CD4-positive, alpha-beta T cell (primary cell): ENCODE data around the gene ULK2. TPM values are rescaled to one million over a fixed set of nuclear protein-coding genes. Genes with fewer than 3 reads are reported as not detected.

Experiments used
- ATAC-seq: fragments of 200-7000 bp; cut with Tn5 transposase; one replicate; pipeline ENCODE4 v1.10.0; 2022; ENCODE audit warnings: mild to moderate bottlenecking; ENCODE audit not compliant: poor library complexity
- CTCF ChIA-PET: fragments of 350-600 bp; sonication (Branson Sonifier 250); formaldehyde crosslinking; loops from one replicate; lab custom pipeline; 2021; ENCODE audit warnings: antibody characterized with exemption, inconsistent platforms; lab: Charles Lee
- POLR2A ChIA-PET: fragments of 350-600 bp; sonication (Branson Sonifier 250); formaldehyde crosslinking; loops from one replicate; lab custom pipeline; 2021; ENCODE audit warnings: antibody characterized with exemption, inconsistent platforms; lab: Charles Lee
- DNase-seq, 14 experiments: peaks; one replicate each; pipeline ENCODE4 v3.0.0-alpha.2; 2013 to 2020; ENCODE audit warnings: mixed read lengths in 2 of 14
- H3K27ac ChIP-seq, 2 donors: one replicate each; pipeline versions ENCODE4 v1.5.1 to v1.7.0; 2013; ENCODE audit warnings: low read length in 2 of 2, low read depth in 1 of 2, mild to moderate bottlenecking in 1 of 2
- H3K27me3 ChIP-seq, 2 experiments: 1 replicate in 1 of 2; 2 replicates in 1 of 2; pipeline versions ENCODE4 v1.6.1 to v1.7.0; 2013; ENCODE audit warnings: low read length in 2 of 2, control low read depth in 1 of 2, mild to moderate bottlenecking in 1 of 2, moderate library complexity in 1 of 2; ENCODE audit not compliant: insufficient read depth in 2 of 2, control insufficient read depth in 1 of 2
- H3K36me3 ChIP-seq: one replicate; pipeline ENCODE4 v1.6.1; 2013; ENCODE audit warnings: low read length, control low read depth; ENCODE audit not compliant: insufficient read depth
- H3K4me1 ChIP-seq: one replicate; pipeline ENCODE4 v1.6.1; 2013; ENCODE audit warnings: low read length, control low read depth; ENCODE audit not compliant: insufficient read depth
- H3K4me3 ChIP-seq: one replicate; pipeline ENCODE4 v1.5.1; 2013; ENCODE audit warnings: mild to moderate bottlenecking, low read length, moderate library complexity
- H3K9me3 ChIP-seq, 2 experiments: 1 replicate in 1 of 2; 2 replicates in 1 of 2; pipeline versions ENCODE4 v1.6.1 to v1.7.0; 2013; ENCODE audit warnings: low read length in 2 of 2, mild to moderate bottlenecking in 2 of 2, control low read depth in 1 of 2, moderate library complexity in 1 of 2; ENCODE audit not compliant: control insufficient read depth in 1 of 2, insufficient read depth in 1 of 2
- H3K27ac Mint-ChIP-seq: one replicate; pipeline ENCODE4 v1.8.0; 2020; ENCODE audit warnings: mixed read lengths
- H3K27me3 Mint-ChIP-seq: one replicate; pipeline ENCODE4 v1.8.0; 2021; ENCODE audit warnings: mixed read lengths
- H3K36me3 Mint-ChIP-seq: one replicate; pipeline ENCODE4 v1.8.0; 2021; ENCODE audit warnings: low read depth, mixed read lengths
- H3K4me1 Mint-ChIP-seq: one replicate; pipeline ENCODE4 v1.8.0; 2021; ENCODE audit warnings: low read depth, mixed read lengths
- H3K4me3 Mint-ChIP-seq: one replicate; pipeline ENCODE4 v1.8.0; 2020; ENCODE audit warnings: mild to moderate bottlenecking, mixed read lengths
- H3K9me3 Mint-ChIP-seq: one replicate; pipeline ENCODE4 v1.8.0; 2020; ENCODE audit warnings: mixed read lengths
- intact Hi-C, 2 experiments: fragments of 100-400 bp; cut with DNase I in 1 of 2; cut with micrococcal nuclease in 1 of 2; formaldehyde crosslinking; loops; one replicate each; pipeline versions ENCODE4 v1.15.1 to v1.9.0; 2023 to 2025; cut with DNase I, micrococcal nuclease
- total RNA-seq, 174 experiments: library from RNA in 2 of 174; stranded (reverse) in 2 of 174; gene quantifications; one replicate each; pipeline ENCODE4 v1.2.3 and lab custom pipeline; 2021 to 2026
- TF ChIP-seq, protein P1 (sequence below): fragments of 200-600 bp; IDR thresholded peaks from one replicate; pipeline ENCODE4 v1.8.0; 2022; ENCODE audit warnings: antibody characterized with exemption, mild to moderate bottlenecking

Gene ULK2
- total RNA-seq, 2 experiments from 2014 or later: 17.1 to 18.3 TPM

DNA sequence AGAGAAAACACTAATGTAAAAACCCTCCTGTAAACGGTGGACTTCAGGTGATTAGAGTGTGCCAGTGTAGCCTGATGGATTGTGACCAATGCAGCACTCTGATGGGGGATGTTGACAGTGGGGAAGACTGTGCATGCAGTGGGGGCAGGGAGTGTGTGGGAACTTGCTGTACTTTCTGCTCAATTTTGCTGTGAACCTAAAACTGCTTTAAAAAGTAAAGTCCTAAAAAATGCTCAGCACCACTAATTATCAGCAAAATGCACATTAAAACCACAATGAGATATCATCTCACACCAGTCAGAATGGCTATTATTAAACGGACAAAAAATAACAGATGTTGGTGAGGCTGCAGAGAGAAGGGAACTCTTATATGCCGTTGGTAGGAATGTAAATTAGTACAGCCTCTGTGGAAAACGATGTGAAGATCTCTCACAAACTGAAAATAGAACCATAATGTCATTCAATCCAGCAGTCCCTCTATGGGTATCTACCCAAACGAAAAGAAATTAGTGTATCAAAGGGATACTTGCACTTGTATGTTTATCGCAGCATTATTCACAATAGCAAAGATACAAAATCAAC is 9.7 kb upstream of the ULK2 start:
- H3K4me3 ChIP-seq: no peak overlapping the region
- CTCF ChIA-PET: interaction anchor here (1.4 kb wide), 1 partner anchor 10 kb away, joined by 3 read pairs; the partner anchor contains the start of gene ULK2
- no peaks in the 10 kb centered on the region for H3K9me3 ChIP-seq
- H3K36me3 ChIP-seq: no peaks in the 10 kb centered on the region
- Mint-ChIP-seq H3K27me3 (no peaks in the 10 kb centered on the region), H3K9me3 (no peaks in the 10 kb centered on the region), H3K27ac (peak overlapping the region; percentile 86), H3K4me1 (peaks cover 68% of the 10 kb centered on the region), H3K36me3 (no peaks in the 10 kb centered on the region), H3K4me3 (peak overlapping the region; percentile 76)
- POLR2A ChIA-PET: interaction anchor here (1.5 kb wide), 1 partner anchor 105 kb away, joined by 6 read pairs; no protein-coding TSS in a partner anchor
- no peak for ATAC-seq
- no peak for DNase-seq
- intact Hi-C loops: no loop called here
- H3K27ac ChIP-seq: peak overlapping the region in 1 of 2 donors; percentile 8
- H3K27me3 ChIP-seq: no peaks in the 10 kb centered on the region
- peaks cover 42% of the 10 kb centered on the region for H3K4me1 ChIP-seq
- TF ChIP-seq, protein P1, sequence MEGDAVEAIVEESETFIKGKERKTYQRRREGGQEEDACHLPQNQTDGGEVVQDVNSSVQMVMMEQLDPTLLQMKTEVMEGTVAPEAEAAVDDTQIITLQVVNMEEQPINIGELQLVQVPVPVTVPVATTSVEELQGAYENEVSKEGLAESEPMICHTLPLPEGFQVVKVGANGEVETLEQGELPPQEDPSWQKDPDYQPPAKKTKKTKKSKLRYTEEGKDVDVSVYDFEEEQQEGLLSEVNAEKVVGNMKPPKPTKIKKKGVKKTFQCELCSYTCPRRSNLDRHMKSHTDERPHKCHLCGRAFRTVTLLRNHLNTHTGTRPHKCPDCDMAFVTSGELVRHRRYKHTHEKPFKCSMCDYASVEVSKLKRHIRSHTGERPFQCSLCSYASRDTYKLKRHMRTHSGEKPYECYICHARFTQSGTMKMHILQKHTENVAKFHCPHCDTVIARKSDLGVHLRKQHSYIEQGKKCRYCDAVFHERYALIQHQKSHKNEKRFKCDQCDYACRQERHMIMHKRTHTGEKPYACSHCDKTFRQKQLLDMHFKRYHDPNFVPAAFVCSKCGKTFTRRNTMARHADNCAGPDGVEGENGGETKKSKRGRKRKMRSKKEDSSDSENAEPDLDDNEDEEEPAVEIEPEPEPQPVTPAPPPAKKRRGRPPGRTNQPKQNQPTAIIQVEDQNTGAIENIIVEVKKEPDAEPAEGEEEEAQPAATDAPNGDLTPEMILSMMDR: no peak

DNA sequence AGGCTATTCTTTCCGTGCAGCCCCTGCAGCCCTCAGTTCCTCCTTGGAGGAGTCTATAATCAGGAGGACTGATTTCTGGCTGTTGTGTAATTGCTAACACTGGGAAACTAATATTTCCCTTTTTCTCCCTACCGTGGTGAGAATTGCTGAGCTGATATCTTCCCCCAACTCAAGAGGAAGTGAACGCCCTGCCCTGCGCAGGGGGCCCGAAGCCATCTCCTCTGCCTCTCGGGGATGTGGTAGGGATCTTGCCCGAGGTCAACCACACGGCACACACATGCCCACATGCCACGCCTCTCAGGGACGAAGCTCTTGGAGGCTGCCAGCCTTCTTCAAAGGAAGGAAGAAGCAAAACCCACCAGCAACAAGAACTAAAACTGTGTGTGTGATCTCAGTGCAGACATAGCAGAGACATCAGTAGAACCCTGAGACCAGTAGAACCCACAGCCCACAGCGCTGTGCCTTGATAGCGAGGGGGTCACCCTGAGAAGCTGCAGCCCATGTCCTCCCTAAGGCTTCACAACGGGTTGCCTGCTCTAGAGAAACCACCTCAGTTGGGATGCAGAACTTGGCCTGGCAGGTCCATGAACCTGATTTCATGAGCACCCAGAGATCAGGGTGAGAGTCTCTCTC is 8.9 kb upstream of the ULK2 start:
- H3K4me3 ChIP-seq: peak overlapping the region; percentile 8
- peaks cover 70% of the 10 kb centered on the region for H3K4me1 Mint-ChIP-seq
- CTCF ChIA-PET: interaction anchor here (1.4 kb wide), 1 partner anchor 9 kb away, joined by 3 read pairs; the partner anchor contains the start of gene ULK2

DNA sequence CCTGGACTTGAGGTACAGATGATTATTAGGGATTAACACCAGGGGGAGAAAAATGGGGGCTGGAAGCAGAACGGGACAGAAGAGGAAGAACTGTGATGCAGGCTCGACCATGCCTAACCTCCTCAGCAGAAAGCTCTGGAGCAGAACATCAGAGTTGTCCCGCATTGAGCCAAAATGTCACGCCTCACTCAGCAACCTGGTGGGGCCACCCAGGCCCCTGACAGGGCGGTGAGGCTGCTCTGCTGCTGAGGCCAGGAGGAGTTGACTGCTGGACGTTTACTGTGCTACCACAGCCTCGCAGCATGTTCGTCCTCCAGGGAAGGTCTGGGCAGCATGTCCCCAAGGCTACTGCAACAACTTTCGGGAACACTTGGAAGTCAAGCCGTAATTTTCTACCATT is 6.5 kb upstream of the ULK2 start:
- no peak overlapping the region for H3K4me3 ChIP-seq
- H3K36me3 Mint-ChIP-seq: no peaks in the 10 kb centered on the region
- H3K9me3 Mint-ChIP-seq: no peaks in the 10 kb centered on the region
- intact Hi-C loops: no loop called here
- H3K4me1 ChIP-seq: peaks cover 46% of the 10 kb centered on the region
- no peaks in the 10 kb centered on the region for H3K36me3 ChIP-seq
- DNase-seq (no peak), ATAC-seq (no peak)
- TF ChIP-seq, protein P1: no peak
- ChIA-PET CTCF (no interaction called here), POLR2A (no interaction called here)
- no peak overlapping the region for H3K27ac ChIP-seq
- H3K27ac Mint-ChIP-seq: peak overlapping the region; percentile 46
- no peaks in the 10 kb centered on the region for H3K27me3 ChIP-seq
- no peaks in the 10 kb centered on the region for H3K27me3 Mint-ChIP-seq
- peaks cover 78% of the 10 kb centered on the region for H3K4me1 Mint-ChIP-seq
- no peaks in the 10 kb centered on the region for H3K9me3 ChIP-seq
- no peak overlapping the region for H3K4me3 Mint-ChIP-seq

More for the DNA sequence above, 8.9 kb upstream of the ULK2 start:
- Histone ChIP-seq H3K4me1 (peaks cover 42% of the 10 kb centered on the region), H3K36me3 (no peaks in the 10 kb centered on the region), H3K9me3 (no peaks in the 10 kb centered on the region), H3K27me3 (no peaks in the 10 kb centered on the region), H3K27ac (peak overlapping the region; percentile 8 to 11)
- no peaks in the 10 kb centered on the region for H3K27me3 Mint-ChIP-seq
- POLR2A ChIA-PET: interaction anchor here (0.8 to 1.7 kb wide), 8 partner anchors 9 to 499 kb away, joined by 3 to 33 read pairs (median 5); partner anchors contain the start of genes ALDH3A2 and ULK2
- TF ChIP-seq, protein P1: no peak
- H3K4me3 Mint-ChIP-seq: peak overlapping the region; percentile 76
- no peaks in the 10 kb centered on the region for H3K9me3 Mint-ChIP-seq
- DNase-seq: peak in 13 of 14 experiments; percentile 11 to 86 (median 47)
- intact Hi-C loops: no loop called here
- H3K36me3 Mint-ChIP-seq: no peaks in the 10 kb centered on the region
- H3K27ac Mint-ChIP-seq: peak overlapping the region; percentile 86
- ATAC-seq: peak; percentile 93
